NK-92 (cell line): ENCODE measurements around the gene KSR1.
"Not testable (repeated sequence)": the region's sequence is repeated elsewhere in the genome, so short reads cannot be mapped to it uniquely, and the experiment has no call there.

Experiments
- DNase-seq: peaks from one replicate; lab custom pipeline; 2025; ENCODE audit not compliant: unreplicated experiment; lab: John Stamatoyannopoulos, UW

The KSR1 gene

DNA sequence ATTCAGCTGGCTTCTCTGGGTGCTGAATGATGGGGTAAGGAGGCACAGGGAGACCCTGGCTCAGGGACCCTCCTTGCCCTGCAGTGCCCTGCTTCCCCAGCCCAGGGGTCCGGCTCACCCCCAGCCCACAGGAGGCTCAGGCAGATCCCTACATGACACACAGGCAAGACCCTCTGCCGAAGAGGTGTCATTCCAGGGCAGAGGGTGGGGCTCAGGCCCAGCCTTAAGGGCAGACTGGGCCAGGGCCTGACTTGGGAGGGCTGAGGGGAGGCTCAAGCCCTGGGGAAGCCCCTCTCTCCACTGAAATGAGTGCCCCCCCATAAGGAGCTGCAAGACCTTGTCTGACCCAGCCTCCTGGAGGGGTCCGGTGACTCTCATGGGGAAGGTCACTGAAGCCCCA lies 30.3 kb upstream of the KSR1 start:
- no peak for DNase-seq

DNA sequence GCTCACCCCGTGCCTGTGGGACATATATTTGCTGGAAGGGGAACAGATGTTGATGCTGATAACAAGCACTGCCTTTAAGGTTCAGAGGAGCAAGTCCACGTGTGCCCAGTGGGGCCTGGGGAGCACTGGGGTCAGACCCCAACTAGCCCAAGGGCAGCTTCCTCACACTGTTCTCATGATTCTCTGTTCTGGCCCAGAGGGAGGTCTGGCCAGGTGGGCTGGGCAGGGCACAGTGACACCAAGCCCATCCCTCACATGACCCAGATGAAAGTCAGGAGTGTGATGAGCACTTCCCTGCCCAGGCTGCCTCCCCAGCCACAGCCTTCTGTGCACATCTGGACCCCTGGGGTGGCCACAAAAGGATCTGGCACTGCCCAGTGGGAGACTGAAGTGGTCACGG lies 29.8 kb upstream of the KSR1 start:
- not testable (repeated sequence) for DNase-seq

DNA sequence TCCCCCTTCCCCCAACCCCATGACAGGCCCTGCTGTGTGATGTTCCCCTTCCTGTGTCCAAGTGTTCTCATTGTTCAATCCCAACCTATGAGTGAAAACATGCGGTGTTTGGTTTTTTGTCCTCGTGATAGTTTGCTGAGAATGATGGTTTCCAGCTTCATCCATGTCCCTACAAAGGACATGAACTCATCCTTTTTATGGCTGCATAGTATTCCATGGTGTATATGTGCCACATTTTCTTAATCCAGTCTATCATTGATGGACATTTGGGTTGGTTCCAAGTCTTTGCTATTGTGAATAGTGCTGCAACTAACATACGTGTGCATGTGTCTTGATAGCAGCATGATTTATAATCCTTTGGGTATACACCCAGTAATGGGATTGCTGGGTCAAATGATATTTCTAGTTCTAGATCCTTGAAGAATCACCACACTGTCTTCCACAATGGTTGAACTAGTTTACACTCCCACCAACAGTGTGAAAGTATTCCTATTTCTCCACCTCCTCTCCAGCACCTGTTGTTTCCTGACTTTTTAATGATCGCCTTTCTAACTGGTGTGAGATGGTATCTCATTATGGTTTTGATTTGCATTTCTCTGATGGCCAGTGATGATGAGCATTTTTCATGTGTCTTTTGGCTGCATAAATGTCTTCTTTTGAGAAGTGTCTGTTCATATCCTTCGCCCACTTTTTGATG lies 28.9 kb upstream of the KSR1 start:
- DNase-seq = not testable (repeated sequence)

GRCh38 chr17:27428781-27429505 lies 27.3 kb upstream of the KSR1 start:
- DNase-seq = no peak

DNA sequence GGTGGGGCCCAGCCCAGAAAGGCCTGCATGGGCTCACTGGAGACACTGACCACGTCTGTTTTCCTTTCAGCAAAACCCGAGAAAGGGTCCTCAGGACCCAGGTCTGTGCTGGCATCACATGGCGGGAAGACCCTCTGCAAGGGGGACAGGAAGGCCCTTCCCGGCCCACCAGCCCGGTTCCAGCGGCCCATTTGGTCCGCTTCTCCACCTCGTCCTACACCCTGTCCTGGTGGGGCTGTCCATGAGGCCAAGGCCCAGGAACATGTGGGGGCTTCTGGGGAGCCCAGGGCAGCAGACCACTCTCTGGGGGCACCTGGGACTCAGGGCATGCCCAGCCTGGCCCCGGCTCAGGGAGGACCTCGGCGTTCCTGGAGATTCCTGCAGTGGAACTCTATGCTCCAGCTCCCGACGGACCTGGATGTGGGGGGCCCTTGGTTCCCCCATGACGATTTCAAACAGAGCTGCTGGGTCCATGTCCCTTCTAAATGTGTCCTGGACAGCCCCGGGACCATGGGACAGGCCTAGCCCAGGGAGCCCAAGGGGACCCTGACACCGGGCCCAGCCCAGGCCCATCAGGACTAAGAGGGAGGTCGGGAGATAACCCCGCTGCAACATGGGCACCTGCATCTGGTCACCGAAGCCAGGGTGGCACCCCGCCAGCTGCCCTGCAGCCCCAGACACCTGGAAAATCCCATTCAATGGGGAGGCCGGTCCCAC lies 26.4 kb upstream of the KSR1 start:
- no peak for DNase-seq

GRCh38 chr17:27430383-27430840 lies 25.8 kb upstream of the KSR1 start:
- no peak for DNase-seq

DNA sequence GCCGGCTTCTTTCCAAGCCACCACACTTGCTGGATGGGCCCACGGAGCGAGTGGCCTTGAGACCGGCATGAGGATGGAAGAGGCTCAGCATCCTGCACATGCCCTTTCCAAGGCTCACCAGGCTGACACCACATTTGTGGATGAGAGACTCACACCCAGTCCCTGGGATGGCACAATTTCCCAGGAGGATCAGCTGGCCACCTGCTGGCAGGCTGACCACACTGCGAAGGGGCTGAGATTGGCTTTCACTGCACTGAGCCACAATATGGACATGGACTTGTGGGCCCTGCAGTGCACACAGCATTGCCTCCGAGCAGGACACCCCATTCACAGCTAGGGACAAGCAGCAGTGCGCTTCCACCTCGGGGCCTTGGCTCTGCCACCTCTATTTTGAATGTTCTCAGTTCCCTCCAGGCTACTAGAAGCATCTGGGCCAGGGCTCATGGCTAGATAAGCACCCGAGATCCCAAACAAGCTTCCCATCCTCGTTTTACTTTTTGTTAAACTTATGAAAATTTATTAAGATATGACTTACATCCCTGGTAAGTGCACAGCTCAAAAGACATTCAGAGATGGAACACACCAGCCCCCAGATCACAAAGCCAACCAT lies 25.3 kb upstream of the KSR1 start:
- DNase-seq = no peak

DNA sequence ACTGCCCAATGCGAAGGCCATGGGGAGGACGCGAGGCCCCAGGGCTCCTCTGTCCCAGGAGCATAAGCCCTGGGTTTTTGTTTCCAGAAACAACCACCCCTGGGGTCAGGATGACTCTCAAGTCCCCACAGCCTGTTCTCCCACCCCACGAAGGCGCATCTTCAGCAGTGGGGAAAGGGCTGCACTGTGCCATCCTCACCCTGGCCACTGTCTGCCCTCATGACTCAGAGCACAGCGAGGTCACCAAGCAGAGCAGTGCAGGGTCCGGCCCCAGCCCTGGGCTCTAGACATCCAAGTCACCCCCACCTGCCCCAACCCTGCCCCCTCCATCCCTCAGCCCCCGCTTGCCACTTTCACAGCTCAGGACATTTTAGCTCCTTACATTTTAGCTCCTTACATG lies 22.7 kb upstream of the KSR1 start:
- no peak for DNase-seq

- DNase-seq = not testable (repeated sequence)
Measured at GRCh38 chr17:27435431-27436070, 20.7 kb upstream of the KSR1 start.

DNA sequence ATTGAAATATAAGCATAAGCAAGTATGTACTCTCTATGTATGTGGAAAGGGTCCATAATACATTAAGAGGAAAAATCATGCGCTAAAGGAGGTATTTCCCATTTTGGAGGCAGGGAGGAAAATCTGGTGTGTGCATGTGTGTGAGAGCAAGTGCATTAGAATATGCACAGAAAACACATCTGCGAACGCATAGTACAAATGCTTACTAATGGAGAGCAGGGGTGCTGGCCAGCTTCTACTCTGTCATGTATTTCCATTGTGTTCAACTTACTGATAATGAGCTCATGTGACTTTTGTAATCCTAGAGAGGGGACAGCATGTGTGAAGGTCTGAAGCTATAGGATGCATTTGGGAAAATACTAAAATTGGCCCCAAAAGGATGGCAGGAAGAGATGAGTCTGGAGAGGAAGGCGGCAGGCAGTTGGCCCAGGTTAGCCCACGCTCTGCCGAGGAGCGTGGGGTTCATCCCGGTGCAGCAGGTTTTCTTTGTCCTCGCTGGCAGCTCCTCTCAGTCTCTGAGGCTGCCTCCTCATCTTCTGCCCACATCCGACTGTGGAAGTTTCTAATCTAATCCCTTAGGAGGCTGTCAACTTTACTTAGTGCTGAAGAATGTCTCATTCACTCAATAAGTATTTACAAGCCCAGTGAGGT lies 17.8 kb upstream of the KSR1 start:
- no peak for DNase-seq

DNA sequence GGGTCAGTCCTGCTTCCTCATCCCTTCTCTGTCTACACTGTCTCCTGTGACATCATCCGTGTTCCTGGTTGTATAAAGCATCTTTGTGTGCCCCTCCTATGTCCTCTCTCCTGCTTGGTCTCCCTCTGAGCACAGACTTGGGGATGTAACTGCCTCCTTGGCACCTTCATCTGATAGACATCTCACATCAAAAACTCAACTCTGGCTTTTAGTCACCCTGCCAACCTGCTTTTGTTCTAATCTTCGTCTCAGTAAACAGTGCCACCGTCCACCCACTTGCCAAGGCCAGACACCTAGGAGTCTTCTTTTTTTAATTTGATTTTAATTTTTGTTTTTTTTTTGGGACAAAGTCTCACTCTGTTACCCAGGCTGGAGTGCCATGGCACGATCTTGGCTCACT lies 16.9 kb upstream of the KSR1 start:
- no peak for DNase-seq

DNA sequence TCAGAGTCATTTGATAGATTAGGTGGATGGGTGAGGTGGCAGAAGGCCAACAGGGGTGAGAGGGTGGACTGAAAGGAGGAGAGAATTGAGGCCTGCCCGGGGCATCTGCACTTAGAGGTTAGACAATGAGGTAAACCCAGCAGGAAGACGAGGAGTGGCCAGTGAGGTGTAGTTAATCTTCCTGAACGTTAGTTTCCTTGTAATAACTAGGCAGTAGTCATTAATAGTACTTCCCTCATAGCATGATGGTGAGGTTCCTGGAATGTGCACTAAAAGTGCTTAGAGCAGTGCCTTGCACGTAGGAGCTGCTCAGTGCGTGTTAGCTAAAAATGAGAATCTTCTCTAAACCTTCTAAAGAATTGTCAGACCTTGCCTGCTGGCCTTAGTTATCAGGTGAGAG lies 13.5 kb upstream of the KSR1 start:
- no peak for DNase-seq

GRCh38 chr17:27443491-27443890 lies 12.8 kb upstream of the KSR1 start:
- DNase-seq = no peak

GRCh38 chr17:27445971-27446370 lies 10.3 kb upstream of the KSR1 start:
- DNase-seq = no peak

GRCh38 chr17:27446569-27447301 lies 9.5 kb upstream of the KSR1 start:
- no peak for DNase-seq

DNA sequence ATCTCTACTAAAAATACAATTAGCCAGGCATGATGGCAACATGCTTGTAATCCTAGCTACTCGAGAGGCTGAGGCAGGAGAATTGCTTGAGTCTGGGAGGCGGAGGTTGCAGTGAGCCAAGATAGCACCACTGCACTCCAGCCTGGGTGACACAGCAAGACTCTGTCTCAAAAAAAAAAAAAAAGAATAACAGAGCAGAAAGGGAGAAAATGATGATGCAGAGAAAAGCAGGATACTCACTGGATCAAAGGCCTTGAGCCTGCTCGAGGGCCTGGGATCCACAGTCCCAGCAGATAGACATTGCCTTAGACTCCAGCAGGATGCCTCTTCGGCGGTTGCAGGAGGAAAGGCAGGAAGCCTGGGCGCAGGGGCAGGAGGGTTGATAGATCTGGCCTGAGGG lies 7.7 kb upstream of the KSR1 start:
- DNase-seq = not testable (repeated sequence)

DNA sequence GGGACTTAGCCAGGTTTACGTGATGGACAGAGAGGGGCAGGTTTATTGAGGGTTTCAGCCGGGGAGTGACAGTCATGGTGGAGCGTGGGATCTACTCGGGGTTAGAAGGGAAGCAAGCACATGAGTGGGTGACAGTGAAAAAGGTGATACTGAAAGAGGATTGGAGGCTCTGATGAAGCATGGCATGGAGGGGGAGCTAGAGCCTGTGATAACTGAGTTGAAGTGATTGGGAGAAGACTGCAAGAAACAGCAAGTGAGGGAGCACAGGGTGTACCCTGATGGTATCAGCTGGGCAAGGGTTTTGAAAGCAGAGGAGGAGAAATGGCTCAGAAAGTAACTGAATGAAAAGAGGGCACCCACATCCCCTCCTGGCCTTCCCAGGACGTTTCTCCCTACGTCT lies 6.7 kb upstream of the KSR1 start:
- DNase-seq = no peak

DNA sequence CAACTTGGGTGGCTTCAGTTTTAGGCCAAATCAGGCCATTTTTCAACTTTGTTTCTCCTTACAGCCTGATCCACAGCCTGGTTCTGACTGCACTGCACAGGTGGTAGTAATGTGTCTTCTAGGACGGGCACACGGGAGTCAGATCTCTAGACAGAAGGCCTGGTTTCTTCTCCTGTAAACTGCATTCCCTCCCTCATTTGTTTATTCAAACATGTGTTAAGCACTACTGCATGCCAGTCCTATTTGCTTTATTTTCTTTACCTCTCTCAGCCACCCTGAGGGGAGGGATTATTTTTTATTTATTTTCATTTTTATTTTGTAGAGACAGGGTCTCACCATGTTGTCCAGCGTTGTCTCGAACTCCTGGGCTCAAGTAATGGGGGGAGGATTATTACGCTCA lies 6.3 kb upstream of the KSR1 start:
- no peak for DNase-seq

DNA sequence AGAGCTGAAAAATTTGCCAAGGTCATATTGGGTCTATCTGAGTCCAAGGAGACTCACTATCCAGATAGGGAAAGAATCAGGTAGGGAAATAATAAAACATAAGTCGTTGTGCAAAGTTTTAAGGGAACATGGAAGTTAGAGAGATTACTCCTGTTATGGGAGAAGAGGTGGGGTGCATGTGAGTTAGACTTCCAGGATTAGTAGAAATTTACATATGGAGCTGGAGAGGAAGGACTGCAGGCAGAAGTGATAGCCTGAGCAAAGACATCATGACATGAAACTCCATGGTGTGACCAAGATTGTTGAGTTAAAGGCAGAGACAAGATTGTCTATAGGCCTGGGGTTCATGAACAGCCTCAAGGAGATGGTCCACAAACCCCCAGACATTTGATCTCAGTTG lies 5.8 kb upstream of the KSR1 start:
- DNase-seq = no peak

GRCh38 chr17:27451906-27452305 lies 4.3 kb upstream of the KSR1 start:
- no peak for DNase-seq
